B cell (primary cell): Measurements from ENCODE around the gene HOXA4.

Experiments
- EZH2 ChIP-seq: IDR thresholded peaks from 2 replicates; pipeline ENCODE4 v1.6.1; 2012; ENCODE audit warnings: borderline replicate concordance, low read depth, mild to moderate bottlenecking, moderate library complexity, low read length; ENCODE audit not compliant: insufficient read depth, poor library complexity, severe bottlenecking
- TF ChIP-seq, protein P1 (sequence below): fragments of 200-600 bp; IDR thresholded peaks from one replicate; pipeline ENCODE4 v1.8.0; 2022; ENCODE audit warnings: antibody characterized with exemption, mild to moderate bottlenecking

DNA sequence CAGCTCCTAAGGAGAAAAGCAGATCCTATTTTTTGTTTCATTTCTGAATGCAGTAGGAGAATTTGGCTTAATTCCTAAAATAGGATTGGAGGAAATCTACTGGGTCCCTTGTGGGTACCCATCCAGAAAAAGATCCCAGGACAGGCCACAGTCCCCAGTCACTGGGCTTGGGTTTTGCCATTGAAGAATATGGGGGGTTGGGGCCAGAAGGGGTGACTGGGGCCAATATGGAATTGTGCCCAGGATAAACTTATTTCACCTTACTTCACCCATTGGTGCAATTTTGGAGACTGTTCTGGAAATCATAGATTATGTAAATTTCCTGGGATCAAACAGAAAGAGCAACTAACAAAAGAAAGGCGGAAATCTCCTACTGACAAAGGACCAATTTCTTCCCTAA is 7.9 kb upstream of the HOXA4 start:
- TF ChIP-seq, protein P1, sequence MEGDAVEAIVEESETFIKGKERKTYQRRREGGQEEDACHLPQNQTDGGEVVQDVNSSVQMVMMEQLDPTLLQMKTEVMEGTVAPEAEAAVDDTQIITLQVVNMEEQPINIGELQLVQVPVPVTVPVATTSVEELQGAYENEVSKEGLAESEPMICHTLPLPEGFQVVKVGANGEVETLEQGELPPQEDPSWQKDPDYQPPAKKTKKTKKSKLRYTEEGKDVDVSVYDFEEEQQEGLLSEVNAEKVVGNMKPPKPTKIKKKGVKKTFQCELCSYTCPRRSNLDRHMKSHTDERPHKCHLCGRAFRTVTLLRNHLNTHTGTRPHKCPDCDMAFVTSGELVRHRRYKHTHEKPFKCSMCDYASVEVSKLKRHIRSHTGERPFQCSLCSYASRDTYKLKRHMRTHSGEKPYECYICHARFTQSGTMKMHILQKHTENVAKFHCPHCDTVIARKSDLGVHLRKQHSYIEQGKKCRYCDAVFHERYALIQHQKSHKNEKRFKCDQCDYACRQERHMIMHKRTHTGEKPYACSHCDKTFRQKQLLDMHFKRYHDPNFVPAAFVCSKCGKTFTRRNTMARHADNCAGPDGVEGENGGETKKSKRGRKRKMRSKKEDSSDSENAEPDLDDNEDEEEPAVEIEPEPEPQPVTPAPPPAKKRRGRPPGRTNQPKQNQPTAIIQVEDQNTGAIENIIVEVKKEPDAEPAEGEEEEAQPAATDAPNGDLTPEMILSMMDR = no peak
- TF ChIP-seq EZH2 = no peak
